Fibroblast of skin of right biceps (primary cell): ENCODE measurements around the gene PABPC3.

Experiments
- DNase-seq: peaks from one replicate; pipeline ENCODE4 v3.0.0-alpha.2; 2013

Gene PABPC3

GRCh38 chr13:25112695-25113255, 16.8 kb downstream of the PABPC3 start:
- DNase-seq: no peak

- DNase-seq: peak; percentile 61
These were observed 18.3 kb downstream of the PABPC3 start for GRCh38 chr13:25114220-25114619.

- no peak for DNase-seq
These were observed 20.1 kb downstream of the PABPC3 start for GRCh38 chr13:25116044-25116443.

GRCh38 chr13:25117312-25117711, 21.4 kb downstream of the PABPC3 start:
- no peak for DNase-seq

- DNase-seq: no peak
These were observed 22.5 kb downstream of the PABPC3 start for GRCh38 chr13:25118378-25118905.

GRCh38 chr13:25130944-25131343, 35.0 kb downstream of the PABPC3 start:
- no peak for DNase-seq

GRCh38 chr13:25131881-25132420, 36.0 kb downstream of the PABPC3 start:
- no peak for DNase-seq

GRCh38 chr13:25132751-25133390, 36.9 kb downstream of the PABPC3 start:
- DNase-seq: no peak

GRCh38 chr13:25135896-25136295, 40.0 kb downstream of the PABPC3 start:
- DNase-seq: no peak

GRCh38 chr13:25136880-25137787, 41.2 kb downstream of the PABPC3 start:
- no peak for DNase-seq

GRCh38 chr13:25137788-25138115, 41.8 kb downstream of the PABPC3 start:
- no peak for DNase-seq

GRCh38 chr13:25141042-25141441, 45.1 kb downstream of the PABPC3 start:
- no peak for DNase-seq

- DNase-seq: no peak
These were observed 47.8 kb downstream of the PABPC3 start for GRCh38 chr13:25143706-25144105.

GRCh38 chr13:25147638-25148401, 51.9 kb downstream of the PABPC3 start:
- DNase-seq: no peak

GRCh38 chr13:25148402-25148771, 52.5 kb downstream of the PABPC3 start:
- no peak for DNase-seq
